Metanephros (tissue), 2 donors: ENCODE measurements around the gene EMSY. TPM values are rescaled to one million over a fixed set of nuclear protein-coding genes. Genes with fewer than 3 reads are reported as not detected.

ENCODE experiments used
- small RNA-seq: library from RNA; depleted of rRNA; stranded (forward); fragments of <200 nt; gene quantifications from one replicate; pipeline ENCODE3, GENCODE V24; 2014; ENCODE audit warnings: low replicate concordance
- total RNA-seq: library from RNA; depleted of rRNA; stranded (reverse); fragments of >200 nt; gene quantifications from one replicate; pipeline ENCODE4 v1.2.3, GENCODE V29; 2014

EMSY gene, protein sequence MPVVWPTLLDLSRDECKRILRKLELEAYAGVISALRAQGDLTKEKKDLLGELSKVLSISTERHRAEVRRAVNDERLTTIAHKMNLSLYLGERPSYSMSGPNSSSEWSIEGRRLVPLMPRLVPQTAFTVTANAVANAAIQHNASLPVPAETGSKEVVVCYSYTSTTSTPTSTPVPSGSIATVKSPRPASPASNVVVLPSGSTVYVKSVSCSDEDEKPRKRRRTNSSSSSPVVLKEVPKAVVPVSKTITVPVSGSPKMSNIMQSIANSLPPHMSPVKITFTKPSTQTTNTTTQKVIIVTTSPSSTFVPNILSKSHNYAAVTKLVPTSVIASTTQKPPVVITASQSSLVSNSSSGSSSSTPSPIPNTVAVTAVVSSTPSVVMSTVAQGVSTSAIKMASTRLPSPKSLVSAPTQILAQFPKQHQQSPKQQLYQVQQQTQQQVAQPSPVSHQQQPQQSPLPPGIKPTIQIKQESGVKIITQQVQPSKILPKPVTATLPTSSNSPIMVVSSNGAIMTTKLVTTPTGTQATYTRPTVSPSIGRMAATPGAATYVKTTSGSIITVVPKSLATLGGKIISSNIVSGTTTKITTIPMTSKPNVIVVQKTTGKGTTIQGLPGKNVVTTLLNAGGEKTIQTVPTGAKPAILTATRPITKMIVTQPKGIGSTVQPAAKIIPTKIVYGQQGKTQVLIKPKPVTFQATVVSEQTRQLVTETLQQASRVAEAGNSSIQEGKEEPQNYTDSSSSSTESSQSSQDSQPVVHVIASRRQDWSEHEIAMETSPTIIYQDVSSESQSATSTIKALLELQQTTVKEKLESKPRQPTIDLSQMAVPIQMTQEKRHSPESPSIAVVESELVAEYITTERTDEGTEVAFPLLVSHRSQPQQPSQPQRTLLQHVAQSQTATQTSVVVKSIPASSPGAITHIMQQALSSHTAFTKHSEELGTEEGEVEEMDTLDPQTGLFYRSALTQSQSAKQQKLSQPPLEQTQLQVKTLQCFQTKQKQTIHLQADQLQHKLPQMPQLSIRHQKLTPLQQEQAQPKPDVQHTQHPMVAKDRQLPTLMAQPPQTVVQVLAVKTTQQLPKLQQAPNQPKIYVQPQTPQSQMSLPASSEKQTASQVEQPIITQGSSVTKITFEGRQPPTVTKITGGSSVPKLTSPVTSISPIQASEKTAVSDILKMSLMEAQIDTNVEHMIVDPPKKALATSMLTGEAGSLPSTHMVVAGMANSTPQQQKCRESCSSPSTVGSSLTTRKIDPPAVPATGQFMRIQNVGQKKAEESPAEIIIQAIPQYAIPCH (N-terminal part only)
- total RNA-seq = 39.2 TPM

DNA sequence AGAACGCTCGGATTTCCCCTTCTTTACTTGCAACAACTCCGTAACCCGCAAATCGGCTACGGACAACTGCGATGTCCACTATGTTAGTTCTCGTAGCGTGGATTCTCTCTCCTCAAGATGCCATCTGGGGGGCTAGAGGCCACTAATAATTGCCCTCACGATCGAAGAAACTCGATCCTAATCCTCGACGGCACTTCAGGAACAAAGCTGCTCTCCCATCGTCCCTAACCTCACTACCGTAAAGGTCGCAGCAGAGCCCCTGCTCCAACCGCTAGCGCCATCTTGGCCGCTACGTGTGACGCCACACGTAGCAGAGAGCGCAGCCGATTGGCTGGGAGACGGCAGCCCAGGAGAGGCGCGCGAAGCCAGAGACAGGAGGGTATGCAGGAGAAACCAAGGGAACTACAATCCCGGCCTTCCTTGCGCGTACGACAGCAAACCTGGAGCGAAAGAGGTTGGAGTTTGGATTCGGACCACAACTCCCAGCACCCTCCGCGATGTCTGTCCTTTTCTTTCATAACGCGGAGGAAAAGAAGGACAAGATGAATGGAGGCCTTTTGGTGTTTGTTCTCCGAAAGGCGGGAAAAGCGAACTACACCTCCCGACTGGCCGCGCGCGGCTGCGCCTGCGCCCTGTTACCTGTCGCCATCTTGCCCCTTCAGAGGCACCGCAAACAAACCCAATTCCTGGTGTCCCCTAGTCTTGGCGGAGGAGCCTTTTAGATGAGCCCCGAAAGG lies at the start of gene EMSY:
EMSY (plus strand) TSS at position 635 of the 737 bp plus-strand sequence. CDS start 1,921 bp downstream, outside the sequence.

Small RNA genes lying within 50 kb of the gene (small RNA-seq; reads per million reads assigned to genes)
- not detected for gene AP001189.2
- gene RF00019 = not detected

Other genes with a start within 250 kb of the EMSY start
- gene WNT11, start 238.5 kb upstream of the EMSY start, total RNA-seq = 30.8 TPM
- 34.3 TPM for gene THAP12, start 63.9 kb upstream of the EMSY start, total RNA-seq
- 7.9 TPM for gene GVQW3, start 63.7 kb upstream of the EMSY start, total RNA-seq
- gene LRRC32, start 225.7 kb downstream of the EMSY start, total RNA-seq = 72.5 TPM